HCT116 (cell line): ENCODE results near the gene RPL4. TPM values are rescaled to one million over a fixed set of nuclear protein-coding genes. Genes with fewer than 3 reads are reported as not detected.
"Not testable (repeated sequence)": the region's sequence is repeated elsewhere in the genome, so short reads cannot be mapped to it uniquely, and the experiment has no call there.

Experiments
- ATAC-seq: fragments of 200-7000 bp; cut with Tn5 transposase; 2 replicates; pipeline ENCODE4 v1.9.1; 2020; ENCODE audit warnings: mild to moderate bottlenecking, moderate library complexity
- BruUV-seq: library from RNA; stranded (reverse); fragments of 400-500 nt; replicated peaks from 2 replicates; lab custom pipeline; 2021; lab: Mats Ljungman, UMichigan
- CTCF ChIA-PET: fragments of 300-600 bp; sonication (Branson Sonifier 250); formaldehyde crosslinking; loops from one replicate; lab custom pipeline; 2021; ENCODE audit warnings: antibody characterized with exemption; lab: Charles Lee
- POLR2A ChIA-PET: fragments of 300-600, 350-600 bp; sonication (Branson Sonifier 250); formaldehyde crosslinking; loops from one replicate; lab custom pipeline; 2021; ENCODE audit warnings: antibody characterized with exemption; lab: Charles Lee
- RAD21 ChIA-PET, 2 experiments: fragments of 300-600 bp; sonication (Branson Sonifier 250); formaldehyde crosslinking; loops; one replicate each; lab custom pipeline; 2023; ENCODE audit warnings: low total read pairs in 2 of 2; ENCODE audit not compliant: uncharacterized antibody in 2 of 2, unreplicated experiment in 2 of 2, low non-redundant PET in 1 of 2; lab: Charles Lee
- DNase-seq: peaks from one replicate; pipeline ENCODE4 v3.0.0-alpha.2; 2010; ENCODE audit warnings: low read depth, low spot score
- H2AFZ ChIP-seq: fragments of 200-600 bp; shearing (Covaris generic), sonication (generic); 2 replicates; pipeline ENCODE4 v1.6.1; 2017; ENCODE audit warnings: low read depth, mixed run types, mixed read lengths, antibody characterized with exemption, low read length; ENCODE audit not compliant: poor library complexity, severe bottlenecking
- H3K27ac ChIP-seq: 2 replicates; pipeline ENCODE4 v1.5.1; 2012; ENCODE audit warnings: low read depth, low read length
- H3K27me3 ChIP-seq: fragments of 200-600 bp; sonication (generic); 2 replicates; pipeline ENCODE4 v1.6.1; 2016; ENCODE audit warnings: mixed run types, low read length, mixed read lengths; ENCODE audit not compliant: insufficient read depth
- H3K36me3 ChIP-seq, 2 experiments: fragments of 200-500 bp in 1 of 2; fragments of 200-600 bp in 1 of 2; sonication (Bioruptor generic) in 1 of 2; sonication (generic) in 1 of 2; 2 replicates each; pipeline versions ENCODE4 v1.5.1 to v1.6.1; 2014 to 2016; ENCODE audit warnings: low read length in 2 of 2, inconsistent platforms in 1 of 2, mixed read lengths in 1 of 2, mixed run types in 1 of 2; ENCODE audit not compliant: insufficient read depth in 2 of 2, control insufficient read depth in 1 of 2
- H3K4me1 ChIP-seq, 2 experiments: fragments of 200-600 bp in 1 of 2; sonication (generic) in 1 of 2; 2 replicates each; pipeline versions ENCODE4 v1.5.1 to v1.6.1; 2012 to 2017; ENCODE audit warnings: low read length in 2 of 2, inconsistent platforms in 1 of 2, mild to moderate bottlenecking in 1 of 2, mixed read lengths in 1 of 2, mixed run types in 1 of 2, moderate library complexity in 1 of 2; ENCODE audit not compliant: insufficient read depth in 2 of 2, control insufficient read depth in 1 of 2
- H3K4me2 ChIP-seq: fragments of 200-600 bp; sonication (generic); 2 replicates; pipeline ENCODE4 v1.6.1; 2017; ENCODE audit warnings: mixed run types, low read length, mixed read lengths
- H3K4me3 ChIP-seq, 2 experiments: fragments of 200-600 bp in 1 of 2; sonication (generic) in 1 of 2; replicated peaks in 1 of 2; 2 replicates each; pipeline ENCODE4 v1.5.1; 2011 to 2016; ENCODE audit warnings: low read length in 2 of 2, control low read depth in 1 of 2, low read depth in 1 of 2, mild to moderate bottlenecking in 1 of 2, mixed read lengths in 1 of 2, mixed run types in 1 of 2
- H3K79me2 ChIP-seq: fragments of 200-600 bp; sonication (generic); 2 replicates; pipeline ENCODE4 v1.6.1; 2017; ENCODE audit warnings: mild to moderate bottlenecking, mixed run types, low read length, moderate library complexity, mixed read lengths; ENCODE audit not compliant: insufficient read depth
- H3K9ac ChIP-seq: fragments of 200-600 bp; sonication (generic); 2 replicates; pipeline ENCODE4 v1.6.1; 2016; ENCODE audit warnings: low read length, mixed read lengths
- H3K9me2 ChIP-seq: fragments of 200-600 bp; sonication (generic), shearing (Covaris generic); 2 replicates; pipeline ENCODE4 v1.6.1; 2017; ENCODE audit warnings: mixed run types, mild to moderate bottlenecking, moderate library complexity; ENCODE audit not compliant: insufficient read depth
- H3K9me3 ChIP-seq, 2 experiments: fragments of 200-500 bp in 1 of 2; fragments of 200-600 bp in 1 of 2; sonication (Bioruptor generic) in 1 of 2; sonication (generic) in 1 of 2; 2 replicates each; pipeline ENCODE4 v1.6.1; 2014 to 2017; ENCODE audit warnings: low read length in 2 of 2, mixed read lengths in 2 of 2, inconsistent platforms in 1 of 2, low read depth in 1 of 2, mild to moderate bottlenecking in 1 of 2, mixed run types in 1 of 2, moderate library complexity in 1 of 2; ENCODE audit not compliant: control insufficient read depth in 1 of 2, insufficient read depth in 1 of 2
- H4K20me1 ChIP-seq: fragments of 200-600 bp; sonication (generic), shearing (Covaris generic); 2 replicates; pipeline ENCODE4 v1.6.1; 2017; ENCODE audit warnings: mixed run types, mild to moderate bottlenecking, moderate library complexity; ENCODE audit not compliant: insufficient read depth
- CBX3 ChIP-seq: IDR thresholded peaks from 2 replicates; pipeline ENCODE4 v1.6.1; 2012; ENCODE audit warnings: low read depth
- ELF1 ChIP-seq: IDR thresholded peaks from 2 replicates; pipeline ENCODE4 v1.6.1; 2012; ENCODE audit warnings: low read depth, borderline replicate concordance
- RAD21 ChIP-seq: IDR thresholded peaks from 2 replicates; pipeline ENCODE4 v1.6.1; 2012; ENCODE audit warnings: low read depth, mild to moderate bottlenecking
- intact Hi-C: fragments of 100-400 bp; cut with micrococcal nuclease; formaldehyde crosslinking; loops from 2 replicates; pipeline ENCODE4 v1.10.0; 2022
- total RNA-seq: library from RNA; stranded (reverse); gene quantifications from one replicate; pipeline ENCODE4 v1.2.1, GENCODE V29; 2021; ENCODE audit not compliant: unreplicated experiment

RPL4 gene
- total RNA-seq, 1 experiment from 2014 or later, result 3,818 TPM

GRCh38 chr15:66472176-66472999 is 32.3 kb downstream of the RPL4 start:
- no peak overlapping the region; the same call in 1 of the 2 replicates for H3K27ac ChIP-seq
- H4K20me1 ChIP-seq, result no peaks in the 10 kb centered on the region
- H3K36me3 ChIP-seq, result no peaks in the 10 kb centered on the region
- CTCF ChIA-PET, result no interaction called here
- no peaks in the 10 kb centered on the region for H3K27me3 ChIP-seq
- no peak for DNase-seq
- peak; percentile 77; the same call in 1 of the 2 replicates for ATAC-seq
- peak overlapping the region in 1 of 2 experiments; percentile 26; a peak in 2 of 4 replicates for H3K4me3 ChIP-seq
- H3K4me1 ChIP-seq, result peaks cover 11 to 22% of the 10 kb centered on the region in 2 experiments; a peak in 3 of 4 replicates
- H3K9ac ChIP-seq, result peak overlapping the region; percentile 6; the same call in 1 of the 2 replicates
- POLR2A ChIA-PET, result no interaction called here
- no peaks in the 10 kb centered on the region for H3K9me2 ChIP-seq
- H2AFZ ChIP-seq, result no peak overlapping the region
- no TSS peak for BruUV-seq
- RAD21 ChIA-PET, result no interaction called here
- intact Hi-C loops, result no loop called here
- H3K4me2 ChIP-seq, result peak overlapping the region; percentile 63
- TF ChIP-seq ELF1, result no peak
- no peak for TF ChIP-seq RAD21
- no peak for TF ChIP-seq CBX3
- TF ChIP-seq, all 23 proteins: peak for 0
- Histone ChIP-seq H3K79me2 (no peaks in the 10 kb centered on the region), H3K9me3 (no peaks in the 10 kb centered on the region)

- H3K36me3 ChIP-seq, BruUV-seq, intact Hi-C loops, H3K9me3 ChIP-seq, H2AFZ ChIP-seq, H4K20me1 ChIP-seq, H3K27ac ChIP-seq, H3K27me3 ChIP-seq, H3K9ac ChIP-seq, H3K9me2 ChIP-seq, H3K79me2 ChIP-seq, DNase-seq, ATAC-seq, RAD21 ChIA-PET, CTCF ChIA-PET, H3K4me2 ChIP-seq, H3K4me3 ChIP-seq: not testable (repeated sequence)
- H3K4me1 ChIP-seq, result peaks cover 11 to 22% of the 10 kb centered on the region in 2 experiments; a peak in 3 of 4 replicates
- POLR2A ChIA-PET, result interaction anchor here (1.8 kb wide), 1 partner anchor 9 kb away, joined by 7 read pairs; no protein-coding TSS in a partner anchor
Measured at GRCh38 chr15:66470825-66471224, 33.8 kb downstream of the RPL4 start.

GRCh38 chr15:66467162-66468040 is 37.3 kb downstream of the RPL4 start:
- POLR2A ChIA-PET, H3K36me3 ChIP-seq, DNase-seq, H3K4me3 ChIP-seq, H3K4me2 ChIP-seq, RAD21 ChIA-PET, H3K9ac ChIP-seq, BruUV-seq, H3K27me3 ChIP-seq, H3K9me2 ChIP-seq, H2AFZ ChIP-seq, intact Hi-C loops, ATAC-seq, H3K9me3 ChIP-seq, H3K79me2 ChIP-seq, H3K27ac ChIP-seq, H4K20me1 ChIP-seq: not testable (repeated sequence)
- peaks cover 5 to 18% of the 10 kb centered on the region in 2 experiments for H3K4me1 ChIP-seq
- CTCF ChIA-PET, result interaction anchor here (0.9 kb wide), 1 partner anchor 30 kb away, joined by 3 read pairs; the partner anchor contains the start of gene SNAPC5

- H4K20me1 ChIP-seq, H3K9me3 ChIP-seq, H3K36me3 ChIP-seq, H3K79me2 ChIP-seq, intact Hi-C loops, H3K27me3 ChIP-seq, H3K9ac ChIP-seq, RAD21 ChIA-PET, H3K9me2 ChIP-seq, ATAC-seq, DNase-seq, H3K4me2 ChIP-seq, BruUV-seq, CTCF ChIA-PET, H3K27ac ChIP-seq, H3K4me3 ChIP-seq, H2AFZ ChIP-seq, POLR2A ChIA-PET: not testable (repeated sequence)
- H3K4me1 ChIP-seq, result peaks cover 21 to 26% of the 10 kb centered on the region in 2 experiments
Measured at GRCh38 chr15:66465294-66465693, 39.4 kb downstream of the RPL4 start.
